ENCODE data around the gene CBX5. TPM values are rescaled to one million over a fixed set of nuclear protein-coding genes. Genes with fewer than 3 reads are reported as not detected.

The CBX5 gene
- total RNA-seq, 2 experiments from 2014 or later: 38.8 to 38.9 TPM

DNA sequence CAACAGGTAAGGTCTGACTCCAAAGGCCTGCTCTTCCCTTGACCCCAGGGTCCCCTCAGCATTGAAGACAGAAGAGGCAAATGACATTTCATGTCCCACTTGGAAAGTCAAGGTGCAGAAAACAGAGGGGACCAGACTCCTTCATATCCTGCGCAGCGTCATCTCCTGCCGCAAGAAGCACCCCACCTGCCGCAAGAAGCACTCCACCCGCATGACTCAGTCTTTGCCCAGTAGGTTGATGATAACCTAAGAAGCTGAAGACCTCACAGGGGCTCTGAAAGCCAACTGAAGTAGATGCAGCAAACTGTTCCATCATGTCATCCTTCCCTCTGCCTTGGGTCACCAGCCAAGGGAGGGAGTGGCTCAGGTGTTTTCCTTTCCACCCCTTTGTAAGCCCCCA is 79.5 kb downstream of the CBX5 start:
- Histone ChIP-seq H3K9me3 (ENCODE audit: control insufficient read depth in 1 of 2, insufficient read depth in 1 of 2, low read length in 2 of 2) (no peaks in the 10 kb centered on the region), H3K27ac (ENCODE audit: low read depth in 1 of 2, low read length in 2 of 2) (no peak overlapping the region), H3K27me3 (ENCODE audit: control insufficient read depth in 1 of 2, insufficient read depth in 2 of 2, low read length in 2 of 2) (peaks cover 49 to 66% of the 10 kb centered on the region in 2 experiments), H3K4me3 (ENCODE audit: low read length) (no peak overlapping the region), H3K36me3 (ENCODE audit: insufficient read depth, low read length) (no peaks in the 10 kb centered on the region), H3K4me1 (ENCODE audit: insufficient read depth, low read length) (peaks cover 8% of the 10 kb centered on the region)
- DNase-seq (no peak), ATAC-seq (ENCODE audit: poor library complexity) (no peak)
- POLR2A ChIA-PET: interaction anchor here (0.8 to 1.5 kb wide), 3 partner anchors 9 to 195 kb away, joined by 3 to 4 read pairs (median 3); no protein-coding TSS in a partner anchor
- no peaks in the 10 kb centered on the region for H3K4me1 Mint-ChIP-seq (ENCODE audit: low read depth)
- intact Hi-C loops (cut with DNase I, micrococcal nuclease): loop anchor here in 1 of 2 experiments (2.0 to 10.0 kb wide), 2 partner anchors 194 to 496 kb away; no protein-coding TSS in a partner anchor
- H3K27ac Mint-ChIP-seq: no peak overlapping the region
- TF ChIP-seq, protein P1, sequence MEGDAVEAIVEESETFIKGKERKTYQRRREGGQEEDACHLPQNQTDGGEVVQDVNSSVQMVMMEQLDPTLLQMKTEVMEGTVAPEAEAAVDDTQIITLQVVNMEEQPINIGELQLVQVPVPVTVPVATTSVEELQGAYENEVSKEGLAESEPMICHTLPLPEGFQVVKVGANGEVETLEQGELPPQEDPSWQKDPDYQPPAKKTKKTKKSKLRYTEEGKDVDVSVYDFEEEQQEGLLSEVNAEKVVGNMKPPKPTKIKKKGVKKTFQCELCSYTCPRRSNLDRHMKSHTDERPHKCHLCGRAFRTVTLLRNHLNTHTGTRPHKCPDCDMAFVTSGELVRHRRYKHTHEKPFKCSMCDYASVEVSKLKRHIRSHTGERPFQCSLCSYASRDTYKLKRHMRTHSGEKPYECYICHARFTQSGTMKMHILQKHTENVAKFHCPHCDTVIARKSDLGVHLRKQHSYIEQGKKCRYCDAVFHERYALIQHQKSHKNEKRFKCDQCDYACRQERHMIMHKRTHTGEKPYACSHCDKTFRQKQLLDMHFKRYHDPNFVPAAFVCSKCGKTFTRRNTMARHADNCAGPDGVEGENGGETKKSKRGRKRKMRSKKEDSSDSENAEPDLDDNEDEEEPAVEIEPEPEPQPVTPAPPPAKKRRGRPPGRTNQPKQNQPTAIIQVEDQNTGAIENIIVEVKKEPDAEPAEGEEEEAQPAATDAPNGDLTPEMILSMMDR (IDR thresholded peaks at IDR 0.05): no peak
- H3K9me3 Mint-ChIP-seq: no peaks in the 10 kb centered on the region
- CTCF ChIA-PET: interaction anchor here (1.3 to 3.0 kb wide), 11 partner anchors 9 to 454 kb away, joined by 3 to 40 read pairs (median 11); partner anchors contain the start of genes HOXC10, HOXC5 and HOXC8
- H3K4me3 Mint-ChIP-seq: no peak overlapping the region
- no peaks in the 10 kb centered on the region for H3K36me3 Mint-ChIP-seq (ENCODE audit: low read depth)
- H3K27me3 Mint-ChIP-seq: peaks cover 89% of the 10 kb centered on the region

DNA sequence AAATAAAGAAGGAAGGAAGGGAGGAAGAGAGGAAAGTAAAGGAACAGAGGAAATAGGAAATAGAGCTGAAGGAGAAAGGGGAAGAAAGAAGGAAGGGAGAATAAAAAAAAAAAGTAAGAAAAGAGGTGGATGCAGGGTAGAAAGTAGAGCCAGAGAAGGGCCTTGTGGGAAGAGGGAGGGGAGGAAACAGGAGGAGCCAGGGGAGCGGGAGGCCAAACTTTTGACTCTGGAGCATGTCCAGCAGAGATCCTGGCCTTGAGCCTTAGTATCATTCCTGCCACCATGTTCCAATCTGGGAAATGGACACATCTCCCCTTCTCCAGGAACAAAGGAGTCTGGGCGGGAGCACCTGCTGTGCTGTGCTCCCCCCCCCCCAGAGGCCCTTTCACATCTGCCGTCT is 80.0 kb downstream of the CBX5 start:
- Histone ChIP-seq H3K27ac (ENCODE audit: low read depth in 1 of 2, low read length in 2 of 2) (no peak overlapping the region), H3K36me3 (ENCODE audit: insufficient read depth, low read length) (no peaks in the 10 kb centered on the region), H3K4me1 (ENCODE audit: insufficient read depth, low read length) (peaks cover 8% of the 10 kb centered on the region), H3K4me3 (ENCODE audit: low read length) (no peak overlapping the region), H3K9me3 (ENCODE audit: control insufficient read depth in 1 of 2, insufficient read depth in 1 of 2, low read length in 2 of 2) (no peaks in the 10 kb centered on the region), H3K27me3 (ENCODE audit: control insufficient read depth in 1 of 2, insufficient read depth in 2 of 2, low read length in 2 of 2) (peaks cover 47 to 65% of the 10 kb centered on the region in 2 experiments)
- H3K4me3 Mint-ChIP-seq: no peak overlapping the region
- CTCF ChIA-PET: interaction anchor here (0.9 to 1.9 kb wide), 2 partner anchors 194 to 215 kb away, joined by 7 to 10 read pairs; partner anchors contain the start of gene HOXC10
- no peaks in the 10 kb centered on the region for H3K9me3 Mint-ChIP-seq
- DNase-seq (no peak), ATAC-seq (ENCODE audit: poor library complexity) (no peak)
- H3K4me1 Mint-ChIP-seq (ENCODE audit: low read depth): no peaks in the 10 kb centered on the region
- TF ChIP-seq, protein P1 (IDR thresholded peaks at IDR 0.05): no peak
- POLR2A ChIA-PET: interaction anchor here (0.8 kb wide), 1 partner anchor 104 kb away, joined by 3 read pairs; no protein-coding TSS in a partner anchor
- no peak overlapping the region for H3K27ac Mint-ChIP-seq
- H3K27me3 Mint-ChIP-seq: peaks cover 90% of the 10 kb centered on the region
- intact Hi-C loops (cut with DNase I, micrococcal nuclease): loop anchor here in 1 of 2 experiments (2.0 to 10.0 kb wide), 2 partner anchors 193 to 495 kb away; no protein-coding TSS in a partner anchor
- no peaks in the 10 kb centered on the region for H3K36me3 Mint-ChIP-seq (ENCODE audit: low read depth)

DNA sequence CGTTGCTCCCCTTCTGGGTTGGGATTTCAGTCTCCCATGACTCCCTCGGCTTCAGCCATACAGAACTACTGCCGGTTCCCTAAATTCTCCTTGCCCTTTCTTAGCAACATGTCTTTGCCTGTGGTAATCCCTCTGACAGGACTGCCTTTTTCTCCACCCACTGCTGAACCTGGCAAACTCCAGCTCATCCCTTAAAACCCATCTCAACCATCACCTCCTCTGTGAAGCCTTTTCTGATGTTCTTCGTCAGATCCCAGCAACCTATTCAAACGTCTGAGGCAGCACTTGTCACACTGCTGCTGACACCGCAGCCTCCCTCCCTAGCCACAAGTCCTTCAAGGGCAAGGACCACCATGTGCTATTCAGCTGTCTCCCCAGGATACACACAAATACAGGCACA is 80.9 kb downstream of the CBX5 start:
- Histone ChIP-seq H3K27ac (ENCODE audit: low read depth in 1 of 2, low read length in 2 of 2) (no peak overlapping the region), H3K36me3 (ENCODE audit: insufficient read depth, low read length) (no peaks in the 10 kb centered on the region), H3K9me3 (ENCODE audit: control insufficient read depth in 1 of 2, insufficient read depth in 1 of 2, low read length in 2 of 2) (no peaks in the 10 kb centered on the region), H3K27me3 (ENCODE audit: control insufficient read depth in 1 of 2, insufficient read depth in 2 of 2, low read length in 2 of 2) (peaks cover 47 to 66% of the 10 kb centered on the region in 2 experiments), H3K4me1 (ENCODE audit: insufficient read depth, low read length) (peaks cover 8% of the 10 kb centered on the region), H3K4me3 (ENCODE audit: low read length) (no peak overlapping the region)
- peaks cover 92% of the 10 kb centered on the region for H3K27me3 Mint-ChIP-seq
- ChIA-PET CTCF (interaction anchor here (0.9 kb wide), 1 partner anchor 193 kb away, joined by 7 read pairs; no protein-coding TSS in a partner anchor), POLR2A (no interaction called here)
- no peak overlapping the region for H3K4me3 Mint-ChIP-seq
- no peaks in the 10 kb centered on the region for H3K9me3 Mint-ChIP-seq
- no peak for DNase-seq
- TF ChIP-seq, protein P1 (IDR thresholded peaks at IDR 0.05): no peak
- H3K4me1 Mint-ChIP-seq (ENCODE audit: low read depth): no peaks in the 10 kb centered on the region
- intact Hi-C loops (cut with DNase I, micrococcal nuclease): no loop called here
- no peak overlapping the region for H3K27ac Mint-ChIP-seq
- no peak for ATAC-seq (ENCODE audit: poor library complexity)
- no peaks in the 10 kb centered on the region for H3K36me3 Mint-ChIP-seq (ENCODE audit: low read depth)
